GM12878 (cell line): ENCODE data around the gene SPATS2L. TPM values are rescaled to one million over a fixed set of nuclear protein-coding genes. Genes with fewer than 3 reads are reported as not detected.

Experiments
- ATAC-seq: fragments of 200-7000 bp; cut with Tn5 transposase; 3 replicates; pipeline ENCODE4 v1.9.1; 2020; ENCODE audit warnings: mild to moderate bottlenecking, moderate library complexity
- BruUV-seq: library from RNA; stranded (reverse); fragments of 400-500 nt; replicated peaks from 2 replicates; lab custom pipeline; 2021; lab: Mats Ljungman, UMichigan
- CTCF ChIA-PET: fragments of 300-600 bp; sonication (Branson Sonifier 250); formaldehyde crosslinking; extraction: SDS; loops from one replicate; lab custom pipeline; 2021; ENCODE audit warnings: inconsistent platforms; lab: Yijun Ruan, JAX
- POLR2A ChIA-PET: fragments of 350-600 bp; formaldehyde crosslinking; extraction: SDS; loops from one replicate; lab custom pipeline; 2021; ENCODE audit warnings: inconsistent platforms; lab: Charles Lee
- RAD21 ChIA-PET: fragments of 300-600 bp; sonication (Branson Sonifier 250); formaldehyde crosslinking; loops from one replicate; lab custom pipeline; 2023; ENCODE audit warnings: antibody characterized with exemption; ENCODE audit not compliant: unreplicated experiment; lab: Charles Lee
- SMC1A ChIA-PET: fragments of 300-600 bp; sonication (Branson Sonifier 250); formaldehyde crosslinking; loops from one replicate; lab custom pipeline; 2023; ENCODE audit not compliant: unreplicated experiment, uncharacterized antibody; lab: Charles Lee
- DNase-seq: peaks from one replicate; pipeline ENCODE4 v3.0.0-alpha.2; 2011; ENCODE audit warnings: low read depth, low spot score
- FAIRE-seq: peaks from 3 replicates; lab custom pipeline; 2011; peaks lifted over from hg19 to GRCh38; lab: Jason Lieb, UNC
- H2AFZ ChIP-seq: 2 replicates; pipeline ENCODE4 v1.6.0; 2011; ENCODE audit warnings: low read depth, low read length, control low read depth; ENCODE audit not compliant: control insufficient read depth
- H3K27ac ChIP-seq: 2 replicates; pipeline ENCODE4 v1.5.1; 2011; ENCODE audit warnings: control low read depth; ENCODE audit not compliant: control insufficient read depth, insufficient read depth
- H3K27me3 ChIP-seq, 2 experiments: replicated peaks in 1 of 2; 2 replicates each; pipeline versions ENCODE4 v1.6.0 to v1.6.1; 2011; ENCODE audit warnings: low read length in 1 of 2; ENCODE audit not compliant: control insufficient read depth in 2 of 2, insufficient read depth in 2 of 2
- H3K36me3 ChIP-seq, 2 experiments: 2 replicates each; pipeline ENCODE4 v1.5.1; 2011; ENCODE audit warnings: low read length in 1 of 2; ENCODE audit not compliant: control insufficient read depth in 2 of 2, insufficient read depth in 2 of 2
- H3K4me1 ChIP-seq: 2 replicates; pipeline ENCODE4 v1.6.1; 2011; ENCODE audit warnings: mild to moderate bottlenecking, low read length, moderate library complexity, mixed read lengths; ENCODE audit not compliant: control insufficient read depth, insufficient read depth
- H3K4me2 ChIP-seq: 2 replicates; pipeline ENCODE4 v1.6.0; 2011; ENCODE audit warnings: control low read depth; ENCODE audit not compliant: control insufficient read depth, insufficient read depth
- H3K4me3 ChIP-seq: fragments of 200-600 bp; sonication (generic); 2 replicates; pipeline ENCODE4 v1.5.1; 2016
- H3K79me2 ChIP-seq: 2 replicates; pipeline ENCODE4 v1.6.0; 2011; ENCODE audit warnings: low read length; ENCODE audit not compliant: control insufficient read depth, insufficient read depth
- H3K9ac ChIP-seq: 2 replicates; pipeline ENCODE4 v1.8.0; 2011; ENCODE audit warnings: low read length, control low read depth, mixed read lengths; ENCODE audit not compliant: control insufficient read depth, insufficient read depth
- H3K9me3 ChIP-seq: replicated peaks from 3 replicates; pipeline ENCODE4 v1.5.1; 2011; ENCODE audit warnings: mild to moderate bottlenecking, low read length; ENCODE audit not compliant: control insufficient read depth, insufficient read depth
- H4K20me1 ChIP-seq: 2 replicates; pipeline ENCODE4 v1.6.0; 2011; ENCODE audit not compliant: control insufficient read depth, insufficient read depth
- BMI1 ChIP-seq: fragments of 450-650 bp; IDR thresholded peaks from 2 replicates; pipeline ENCODE4 v1.6.1; 2016; ENCODE audit warnings: mild to moderate bottlenecking, moderate library complexity, borderline replicate concordance
- CBFB ChIP-seq: IDR thresholded peaks from 2 replicates; pipeline ENCODE4 v1.6.1; 2016; ENCODE audit warnings: antibody characterized with exemption, low read depth
- NFIC ChIP-seq: IDR thresholded peaks from 2 replicates; pipeline ENCODE4 v1.6.1; 2012; ENCODE audit warnings: low read depth, mild to moderate bottlenecking, inconsistent platforms, low read length, moderate library complexity
- RFX5 ChIP-seq: IDR thresholded peaks from 2 replicates; pipeline ENCODE4 v1.6.1; 2011; ENCODE audit warnings: low read depth, low read length, improper control_type of control experiment
- WGBS: methylation state at CpG from one replicate; pipeline ENCODE4 v1.1.6; 2016; ENCODE audit warnings: low lambda C conversion rate; ENCODE audit not compliant: insufficient replicate concordance, insufficient coverage; ENCODE audit errors: missing lambda C conversion rate; 5-methylcytosine and 5-hydroxymethylcytosine counted together
- in situ Hi-C: fragments of 300-500 bp; cut with MboI; formaldehyde crosslinking; loops from 9 replicates; pipeline ENCODE4 v1.14.3; 2018; ENCODE audit warnings: mixed read lengths
- intact Hi-C: fragments of 100-400 bp; cut with micrococcal nuclease; formaldehyde crosslinking; loops from one replicate; pipeline ENCODE4 v1.14.2; 2022; ENCODE audit not compliant: unreplicated experiment
- polyA plus RNA-seq, 11 experiments: library from polyadenylated mRNA; depleted of rRNA in 4 of 11; unstranded in 6 of 11; stranded (reverse) in 5 of 11; fragments of >200 nt; fragmentation: Nextera tagmentation in 4 of 11; fragmentation: Illumina TruSeq in 1 of 11; extraction: Ambion mirVana in 4 of 11; extraction: Trizol in 1 of 11; gene quantifications; 1 replicate in 1 of 11; 2 replicates in 10 of 11; pipeline versions ENCODE4 v1.2.1 to v1.2.3, GENCODE V29; 2011 to 2016; ENCODE audit warnings: inconsistent platforms in 2 of 11, missing spikeins in 2 of 11, low read depth in 1 of 11
- total RNA-seq, 4 experiments: library from RNA; depleted of rRNA in 3 of 4; stranded (reverse); fragments of >200 nt in 3 of 4; fragmentation: Illumina TruSeq in 1 of 4; extraction: Trizol in 1 of 4; gene quantifications; 2 replicates each; pipeline versions ENCODE4 v1.2.1 to v1.2.3, GENCODE V29; 2013 to 2021
- TF ChIP-seq, protein P1 (sequence below): fragments of 450-650 bp; IDR thresholded peaks from 2 replicates; pipeline ENCODE4 v1.6.1; 2016; ENCODE audit warnings: mild to moderate bottlenecking
- TF ChIP-seq, protein P2 (sequence below): IDR thresholded peaks from 2 replicates; pipeline ENCODE4 v1.6.1; 2012; ENCODE audit warnings: improper control_type of control experiment, low read depth, low read length; ENCODE audit not compliant: insufficient replicate concordance
- TF ChIP-seq, protein P3 (sequence below): IDR thresholded peaks from 2 replicates; pipeline ENCODE4 v1.6.1; 2011; ENCODE audit warnings: low read depth, low read length, improper control_type of control experiment, borderline replicate concordance

SPATS2L gene
- total and polyA plus RNA-seq, 10 of the 15 experiments (the other 5 are each of a cell fraction or from before 2014, with no cell fraction given): 5.2 to 30.0 (median 20.1) TPM

DNA sequence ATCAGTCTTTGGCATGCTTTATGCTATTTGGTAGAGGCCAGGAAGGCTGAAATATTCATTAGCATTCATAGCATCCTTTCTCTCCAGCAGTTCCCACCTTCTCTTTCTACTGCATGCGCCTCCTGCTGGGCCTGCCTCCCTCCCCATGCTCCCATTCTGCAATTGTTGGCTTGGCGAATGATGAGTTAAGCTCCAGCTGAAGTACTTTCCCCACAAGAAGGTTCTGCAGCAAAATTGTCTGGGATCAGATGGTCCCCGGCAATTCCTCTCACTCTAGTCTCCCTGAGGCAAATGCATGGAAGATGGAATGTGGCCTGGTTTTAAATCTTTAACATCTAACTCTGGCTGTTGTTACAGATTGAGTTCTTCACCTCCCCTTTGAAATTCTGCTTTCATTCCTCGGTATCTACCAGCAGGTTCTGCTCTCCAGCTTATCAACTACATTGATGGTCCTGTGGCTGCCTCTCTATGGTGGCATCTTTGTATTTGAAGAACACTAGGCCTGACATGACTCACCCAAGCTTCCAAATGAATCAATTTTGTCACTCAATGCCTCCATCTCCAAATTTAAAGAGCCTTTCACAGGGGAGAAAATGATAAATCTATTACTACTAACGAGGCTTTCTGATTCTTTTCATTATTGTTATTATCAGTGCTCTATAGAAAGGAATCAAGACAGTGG, 147.5 kb downstream of the SPATS2L start:
- CTCF ChIA-PET: interaction anchor here (1.0 to 5.3 kb wide), 5 partner anchors 14 to 476 kb away, joined by 3 to 37 read pairs (median 7); no protein-coding TSS in a partner anchor

More for the DNA sequence above, 147.5 kb downstream of the SPATS2L start:
- peaks cover 17% of the 10 kb centered on the region for H3K4me1 ChIP-seq
- ATAC-seq: no peak
- BruUV-seq: no TSS peak
- intact Hi-C loops: loop anchor here (2.0 kb wide), 1 partner anchor 17 kb away; no protein-coding TSS in a partner anchor
- no peaks in the 10 kb centered on the region; a peak in 1 of 4 replicates for H3K36me3 ChIP-seq
- FAIRE-seq: no peak
- ChIA-PET SMC1A (interaction anchor here (0.7 to 5.3 kb wide), 7 partner anchors 8 to 58 kb away, joined by 3 to 41 read pairs (median 5); no protein-coding TSS in a partner anchor), POLR2A (no interaction called here), RAD21 (interaction anchor here (4.0 to 5.1 kb wide), 2 partner anchors 18 to 29 kb away, joined by 31 to 33 read pairs; no protein-coding TSS in a partner anchor)
- H4K20me1 ChIP-seq: no peaks in the 10 kb centered on the region
- WGBS: 70% methylated on average over 5 of the region's 5 CpGs
- H3K4me3 ChIP-seq: no peak overlapping the region
- H3K27ac ChIP-seq: no peak overlapping the region
- DNase-seq: no peak
- no peak overlapping the region for H3K9ac ChIP-seq
- no peaks in the 10 kb centered on the region for H3K27me3 ChIP-seq
- in situ Hi-C loops: no loop called here
- H3K9me3 ChIP-seq: no peaks in the 10 kb centered on the region
- TF ChIP-seq BMI1 (no peak), CBFB (no peak), NFIC (no peak), RFX5 (no peak)
- TF ChIP-seq, protein P1, sequence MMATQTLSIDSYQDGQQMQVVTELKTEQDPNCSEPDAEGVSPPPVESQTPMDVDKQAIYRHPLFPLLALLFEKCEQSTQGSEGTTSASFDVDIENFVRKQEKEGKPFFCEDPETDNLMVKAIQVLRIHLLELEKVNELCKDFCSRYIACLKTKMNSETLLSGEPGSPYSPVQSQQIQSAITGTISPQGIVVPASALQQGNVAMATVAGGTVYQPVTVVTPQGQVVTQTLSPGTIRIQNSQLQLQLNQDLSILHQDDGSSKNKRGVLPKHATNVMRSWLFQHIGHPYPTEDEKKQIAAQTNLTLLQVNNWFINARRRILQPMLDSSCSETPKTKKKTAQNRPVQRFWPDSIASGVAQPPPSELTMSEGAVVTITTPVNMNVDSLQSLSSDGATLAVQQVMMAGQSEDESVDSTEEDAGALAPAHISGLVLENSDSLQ: no peak
- TF ChIP-seq, protein P2, sequence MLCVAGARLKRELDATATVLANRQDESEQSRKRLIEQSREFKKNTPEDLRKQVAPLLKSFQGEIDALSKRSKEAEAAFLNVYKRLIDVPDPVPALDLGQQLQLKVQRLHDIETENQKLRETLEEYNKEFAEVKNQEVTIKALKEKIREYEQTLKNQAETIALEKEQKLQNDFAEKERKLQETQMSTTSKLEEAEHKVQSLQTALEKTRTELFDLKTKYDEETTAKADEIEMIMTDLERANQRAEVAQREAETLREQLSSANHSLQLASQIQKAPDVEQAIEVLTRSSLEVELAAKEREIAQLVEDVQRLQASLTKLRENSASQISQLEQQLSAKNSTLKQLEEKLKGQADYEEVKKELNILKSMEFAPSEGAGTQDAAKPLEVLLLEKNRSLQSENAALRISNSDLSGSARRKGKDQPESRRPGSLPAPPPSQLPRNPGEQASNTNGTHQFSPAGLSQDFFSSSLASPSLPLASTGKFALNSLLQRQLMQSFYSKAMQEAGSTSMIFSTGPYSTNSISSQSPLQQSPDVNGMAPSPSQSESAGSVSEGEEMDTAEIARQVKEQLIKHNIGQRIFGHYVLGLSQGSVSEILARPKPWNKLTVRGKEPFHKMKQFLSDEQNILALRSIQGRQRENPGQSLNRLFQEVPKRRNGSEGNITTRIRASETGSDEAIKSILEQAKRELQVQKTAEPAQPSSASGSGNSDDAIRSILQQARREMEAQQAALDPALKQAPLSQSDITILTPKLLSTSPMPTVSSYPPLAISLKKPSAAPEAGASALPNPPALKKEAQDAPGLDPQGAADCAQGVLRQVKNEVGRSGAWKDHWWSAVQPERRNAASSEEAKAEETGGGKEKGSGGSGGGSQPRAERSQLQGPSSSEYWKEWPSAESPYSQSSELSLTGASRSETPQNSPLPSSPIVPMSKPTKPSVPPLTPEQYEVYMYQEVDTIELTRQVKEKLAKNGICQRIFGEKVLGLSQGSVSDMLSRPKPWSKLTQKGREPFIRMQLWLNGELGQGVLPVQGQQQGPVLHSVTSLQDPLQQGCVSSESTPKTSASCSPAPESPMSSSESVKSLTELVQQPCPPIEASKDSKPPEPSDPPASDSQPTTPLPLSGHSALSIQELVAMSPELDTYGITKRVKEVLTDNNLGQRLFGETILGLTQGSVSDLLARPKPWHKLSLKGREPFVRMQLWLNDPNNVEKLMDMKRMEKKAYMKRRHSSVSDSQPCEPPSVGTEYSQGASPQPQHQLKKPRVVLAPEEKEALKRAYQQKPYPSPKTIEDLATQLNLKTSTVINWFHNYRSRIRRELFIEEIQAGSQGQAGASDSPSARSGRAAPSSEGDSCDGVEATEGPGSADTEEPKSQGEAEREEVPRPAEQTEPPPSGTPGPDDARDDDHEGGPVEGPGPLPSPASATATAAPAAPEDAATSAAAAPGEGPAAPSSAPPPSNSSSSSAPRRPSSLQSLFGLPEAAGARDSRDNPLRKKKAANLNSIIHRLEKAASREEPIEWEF: no peak
- TF ChIP-seq, protein P3, sequence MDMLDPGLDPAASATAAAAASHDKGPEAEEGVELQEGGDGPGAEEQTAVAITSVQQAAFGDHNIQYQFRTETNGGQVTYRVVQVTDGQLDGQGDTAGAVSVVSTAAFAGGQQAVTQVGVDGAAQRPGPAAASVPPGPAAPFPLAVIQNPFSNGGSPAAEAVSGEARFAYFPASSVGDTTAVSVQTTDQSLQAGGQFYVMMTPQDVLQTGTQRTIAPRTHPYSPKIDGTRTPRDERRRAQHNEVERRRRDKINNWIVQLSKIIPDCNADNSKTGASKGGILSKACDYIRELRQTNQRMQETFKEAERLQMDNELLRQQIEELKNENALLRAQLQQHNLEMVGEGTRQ: no peak
- TF ChIP-seq, all 136 proteins: peak for 0
- Histone ChIP-seq H3K79me2 (no peaks in the 10 kb centered on the region), H2AFZ (no peak overlapping the region), H3K4me2 (no peak overlapping the region)
